ENCODE data around the gene NEGR1. TPM values are rescaled to one million over a fixed set of nuclear protein-coding genes. Genes with fewer than 3 reads are reported as not detected.

The NEGR1 gene
- total and polyA plus RNA-seq, 9 of the 15 experiments (the other 6 are each of a cell fraction or from before 2014, with no cell fraction given) = not detected

DNA sequence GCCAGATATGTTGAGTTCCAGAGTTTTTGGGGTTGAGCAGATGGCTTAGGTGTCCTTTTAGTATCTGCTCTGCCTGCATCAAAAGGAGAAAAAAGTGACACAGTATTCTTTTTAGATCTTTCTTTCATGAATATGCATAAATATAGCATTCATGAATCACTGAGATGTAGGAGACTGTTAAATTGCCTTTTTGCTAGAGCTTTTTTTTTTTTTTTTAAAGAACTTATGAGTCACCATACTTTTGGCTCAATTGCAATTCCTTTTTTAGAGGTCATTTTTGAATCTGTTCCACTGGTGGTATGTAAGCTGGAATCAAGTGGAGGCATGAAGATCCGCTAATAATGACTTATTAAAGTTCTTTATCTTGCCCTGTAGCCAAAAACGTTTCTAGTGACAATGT, 720.6 kb downstream of the NEGR1 start (continued):
- TF ChIP-seq PHF20 (IDR thresholded peaks at IDR 0.05; ENCODE audit: partially characterized antibody) (no peak), BRD9 (IDR thresholded peaks at IDR 0.05; ENCODE audit: low read depth, partially characterized antibody) (no peak), JUND (IDR thresholded peaks at IDR 0.05; ENCODE audit: borderline replicate concordance, low read depth, low read length) (no peak), JUND (tag; IDR thresholded peaks at IDR 0.05; ENCODE audit: borderline replicate concordance, low read depth, low read length) (no peak), HNRNPLL (IDR thresholded peaks at IDR 0.05; ENCODE audit: low read depth, low read length, poor library complexity, severe bottlenecking) (no peak), BACH1 (tag; IDR thresholded peaks at IDR 0.05) (no peak)

DNA sequence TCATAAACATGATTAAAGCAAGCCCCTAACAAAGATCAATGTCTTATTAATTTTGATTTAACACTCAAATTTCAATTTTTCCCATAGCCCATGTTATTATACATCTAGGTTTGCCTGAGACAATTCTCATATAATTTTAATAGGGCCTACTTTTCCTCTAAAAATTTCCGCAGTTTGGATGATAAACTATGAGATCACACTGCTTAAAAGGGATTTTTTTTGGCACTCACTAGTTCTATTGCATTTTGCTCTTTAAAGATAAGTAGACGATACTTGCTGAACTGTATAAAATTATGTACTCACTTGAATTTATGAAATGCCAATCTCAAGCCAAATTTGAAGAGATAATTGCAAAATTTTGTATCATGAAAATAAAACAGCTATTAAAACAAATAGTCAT, 721.1 kb downstream of the NEGR1 start:
- FAIRE-seq = no peak
- H3K27ac ChIP-seq (ENCODE audit: extremely low read depth, low read depth, low read length) = no peak overlapping the region
- in situ Hi-C loops (cut with MboI) (no loop called here), intact Hi-C loops (cut with micrococcal nuclease) (no loop called here)
- no TSS peak for BruUV-seq (replicated peaks)
- 0% methylated on average over 2 of the region's 2 CpGs for WGBS (ENCODE audit: insufficient coverage, low coverage, missing lambda C conversion rate)
- no peak overlapping the region for H3K4me2 ChIP-seq (ENCODE audit: insufficient read depth, low read length)
- no peak for DNase-seq (ENCODE audit: extremely low read depth in 1 of 4, low spot score in 3 of 4)
- no peak overlapping the region for H3K9ac ChIP-seq (ENCODE audit: insufficient read depth in 1 of 2, low read depth in 2 of 2, low read length in 2 of 2)
- H2AFZ ChIP-seq (ENCODE audit: low read depth, low read length) = no peak overlapping the region
- H3K4me1 ChIP-seq (replicated peaks in 1 of 2; ENCODE audit: control insufficient read depth in 2 of 2, insufficient read depth in 2 of 2, low read length in 2 of 2) = no peaks in the 10 kb centered on the region
- H4K20me1 ChIP-seq (replicated peaks; ENCODE audit: control insufficient read depth, insufficient read depth, low read length) = no peaks in the 10 kb centered on the region
- POLR2A ChIA-PET = no interaction called here
- no peaks in the 10 kb centered on the region for H3K36me3 ChIP-seq (ENCODE audit: control insufficient read depth, insufficient read depth, low read length)
- no peaks in the 10 kb centered on the region for H3K79me2 ChIP-seq (ENCODE audit: control insufficient read depth, insufficient read depth, low read length)
- no peaks in the 10 kb centered on the region for H3K27me3 ChIP-seq (ENCODE audit: control insufficient read depth in 2 of 2, insufficient read depth in 2 of 2, low read length in 2 of 2)
- ATAC-seq = no peak
- CTCF ChIA-PET (ENCODE audit: low intra/inter-chr PET ratio) = no interaction called here
- H3K4me3 ChIP-seq = no peak overlapping the region
- H3K9me1 ChIP-seq (ENCODE audit: control insufficient read depth, insufficient read depth, low read length) = no peaks in the 10 kb centered on the region
- H3K9me3 ChIP-seq (replicated peaks; ENCODE audit: control insufficient read depth, insufficient read depth, low read depth, low read length) = no peaks in the 10 kb centered on the region
- TF ChIP-seq GABPB1 (CRISPR knock-in tag; IDR thresholded peaks at IDR 0.05) (no peak), ZNF436 (CRISPR knock-in tag; IDR thresholded peaks at IDR 0.05) (no peak), TRIM24 (IDR thresholded peaks at IDR 0.05) (no peak), KDM5B (IDR thresholded peaks at IDR 0.05; ENCODE audit: insufficient replicate concordance, low read depth, low read length) (no peak), ATF7 (IDR thresholded peaks at IDR 0.05) (no peak), STAG1 (CRISPR knock-in tag; IDR thresholded peaks at IDR 0.05; ENCODE audit: borderline replicate concordance) (no peak)
- TF ChIP-seq, protein P1, sequence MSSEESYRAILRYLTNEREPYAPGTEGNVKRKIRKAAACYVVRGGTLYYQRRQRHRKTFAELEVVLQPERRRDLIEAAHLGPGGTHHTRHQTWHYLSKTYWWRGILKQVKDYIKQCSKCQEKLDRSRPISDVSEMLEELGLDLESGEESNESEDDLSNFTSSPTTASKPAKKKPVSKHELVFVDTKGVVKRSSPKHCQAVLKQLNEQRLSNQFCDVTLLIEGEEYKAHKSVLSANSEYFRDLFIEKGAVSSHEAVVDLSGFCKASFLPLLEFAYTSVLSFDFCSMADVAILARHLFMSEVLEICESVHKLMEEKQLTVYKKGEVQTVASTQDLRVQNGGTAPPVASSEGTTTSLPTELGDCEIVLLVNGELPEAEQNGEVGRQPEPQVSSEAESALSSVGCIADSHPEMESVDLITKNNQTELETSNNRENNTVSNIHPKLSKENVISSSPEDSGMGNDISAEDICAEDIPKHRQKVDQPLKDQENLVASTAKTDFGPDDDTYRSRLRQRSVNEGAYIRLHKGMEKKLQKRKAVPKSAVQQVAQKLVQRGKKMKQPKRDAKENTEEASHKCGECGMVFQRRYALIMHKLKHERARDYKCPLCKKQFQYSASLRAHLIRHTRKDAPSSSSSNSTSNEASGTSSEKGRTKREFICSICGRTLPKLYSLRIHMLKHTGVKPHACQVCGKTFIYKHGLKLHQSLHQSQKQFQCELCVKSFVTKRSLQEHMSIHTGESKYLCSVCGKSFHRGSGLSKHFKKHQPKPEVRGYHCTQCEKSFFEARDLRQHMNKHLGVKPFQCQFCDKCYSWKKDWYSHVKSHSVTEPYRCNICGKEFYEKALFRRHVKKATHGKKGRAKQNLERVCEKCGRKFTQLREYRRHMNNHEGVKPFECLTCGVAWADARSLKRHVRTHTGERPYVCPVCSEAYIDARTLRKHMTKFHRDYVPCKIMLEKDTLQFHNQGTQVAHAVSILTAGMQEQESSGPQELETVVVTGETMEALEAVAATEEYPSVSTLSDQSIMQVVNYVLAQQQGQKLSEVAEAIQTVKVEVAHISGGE (CRISPR knock-in tag; IDR thresholded peaks at IDR 0.05) = no peak
- TF ChIP-seq, protein P2, sequence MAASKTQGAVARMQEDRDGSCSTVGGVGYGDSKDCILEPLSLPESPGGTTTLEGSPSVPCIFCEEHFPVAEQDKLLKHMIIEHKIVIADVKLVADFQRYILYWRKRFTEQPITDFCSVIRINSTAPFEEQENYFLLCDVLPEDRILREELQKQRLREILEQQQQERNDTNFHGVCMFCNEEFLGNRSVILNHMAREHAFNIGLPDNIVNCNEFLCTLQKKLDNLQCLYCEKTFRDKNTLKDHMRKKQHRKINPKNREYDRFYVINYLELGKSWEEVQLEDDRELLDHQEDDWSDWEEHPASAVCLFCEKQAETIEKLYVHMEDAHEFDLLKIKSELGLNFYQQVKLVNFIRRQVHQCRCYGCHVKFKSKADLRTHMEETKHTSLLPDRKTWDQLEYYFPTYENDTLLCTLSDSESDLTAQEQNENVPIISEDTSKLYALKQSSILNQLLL (CRISPR knock-in tag; IDR thresholded peaks at IDR 0.05; ENCODE audit: borderline replicate concordance) = no peak
